ENCODE results near the gene CCDC169. TPM values are rescaled to one million over a fixed set of nuclear protein-coding genes. Genes with fewer than 3 reads are reported as not detected.

Gene CCDC169
- total RNA-seq, 4 donors from 2014 or later = 0.48 to 0.55 TPM; not detected in 2

- Histone ChIP-seq H3K27me3 (no peaks in the 10 kb centered on the region), H3K9me3 (peaks cover 4 to 7% of the 10 kb centered on the region in 2 donors), H3K4me1 (no peaks in the 10 kb centered on the region), H3K4me3 (no peak overlapping the region), H3K36me3 (no peaks in the 10 kb centered on the region), H3K27ac (no peak overlapping the region)
- intact Hi-C loops (cut with DNase I; ENCODE audit: low total_unique reads) = no loop called here
- in situ Hi-C loops (cut with MboI; ENCODE audit: low pct_ligation_motif_present in 1 of 4, low pct_unique_long_range_greater_than_20kb in 1 of 4, low sequenced_read_pairs in 3 of 4) = no loop called here
- WGBS, 2 donors (ENCODE audit: low coverage in 1 of 2) = 84 to 93% methylated on average over 2 to 3 of the region's 3 CpGs
- no peak for TF ChIP-seq POLR2AphosphoS5 (IDR thresholded peaks at IDR 0.05)
- no peak for TF ChIP-seq EP300 (IDR thresholded peaks at IDR 0.05; ENCODE audit: low read depth)
- no peak for TF ChIP-seq CTCF (IDR thresholded peaks at IDR 0.05)
- no peak for TF ChIP-seq POLR2A (IDR thresholded peaks at IDR 0.05)
- DNase-seq = no peak
These were observed 66.4 kb downstream of the CCDC169 start for GRCh38 chr13:36231236-36231635.

- no peak for TF ChIP-seq CTCF (IDR thresholded peaks at IDR 0.05)
- TF ChIP-seq POLR2A (IDR thresholded peaks at IDR 0.05) = no peak
- no peak for TF ChIP-seq POLR2AphosphoS5 (IDR thresholded peaks at IDR 0.05)
- TF ChIP-seq EP300 (IDR thresholded peaks at IDR 0.05; ENCODE audit: low read depth) = no peak
- H3K36me3 ChIP-seq = no peaks in the 10 kb centered on the region
- H3K4me1 ChIP-seq = no peaks in the 10 kb centered on the region
- H3K9me3 ChIP-seq = peaks cover 4 to 15% of the 10 kb centered on the region in 2 donors
- H3K4me3 ChIP-seq = no peak overlapping the region
- H3K27ac ChIP-seq = no peak overlapping the region
- intact Hi-C loops (cut with DNase I; ENCODE audit: low total_unique reads) = no loop called here
- WGBS, 2 donors (ENCODE audit: low coverage in 1 of 2) = 88 to 90% methylated on average over 1 of the region's 1 CpG
- DNase-seq = no peak
- in situ Hi-C loops (cut with MboI; ENCODE audit: low pct_ligation_motif_present in 1 of 4, low pct_unique_long_range_greater_than_20kb in 1 of 4, low sequenced_read_pairs in 3 of 4) = no loop called here
- H3K27me3 ChIP-seq = no peaks in the 10 kb centered on the region
These were observed 72.9 kb downstream of the CCDC169 start for GRCh38 chr13:36224730-36225129.

GRCh38 chr13:36219883-36220282, 77.7 kb downstream of the CCDC169 start:
- in situ Hi-C loops (cut with MboI; ENCODE audit: low pct_ligation_motif_present in 1 of 4, low pct_unique_long_range_greater_than_20kb in 1 of 4, low sequenced_read_pairs in 3 of 4) = no loop called here
- no peaks in the 10 kb centered on the region for H3K36me3 ChIP-seq
- intact Hi-C loops (cut with DNase I; ENCODE audit: low total_unique reads) = no loop called here
- no peaks in the 10 kb centered on the region for H3K4me1 ChIP-seq
- no peak overlapping the region for H3K4me3 ChIP-seq
- DNase-seq = no peak
- H3K27ac ChIP-seq = no peak overlapping the region
- TF ChIP-seq POLR2A (IDR thresholded peaks at IDR 0.05) (no peak), POLR2AphosphoS5 (IDR thresholded peaks at IDR 0.05) (no peak), CTCF (IDR thresholded peaks at IDR 0.05) (no peak), EP300 (IDR thresholded peaks at IDR 0.05; ENCODE audit: low read depth) (no peak)
- no peaks in the 10 kb centered on the region for H3K27me3 ChIP-seq
- peaks cover 0 to 10% of the 10 kb centered on the region in 2 donors for H3K9me3 ChIP-seq

DNA sequence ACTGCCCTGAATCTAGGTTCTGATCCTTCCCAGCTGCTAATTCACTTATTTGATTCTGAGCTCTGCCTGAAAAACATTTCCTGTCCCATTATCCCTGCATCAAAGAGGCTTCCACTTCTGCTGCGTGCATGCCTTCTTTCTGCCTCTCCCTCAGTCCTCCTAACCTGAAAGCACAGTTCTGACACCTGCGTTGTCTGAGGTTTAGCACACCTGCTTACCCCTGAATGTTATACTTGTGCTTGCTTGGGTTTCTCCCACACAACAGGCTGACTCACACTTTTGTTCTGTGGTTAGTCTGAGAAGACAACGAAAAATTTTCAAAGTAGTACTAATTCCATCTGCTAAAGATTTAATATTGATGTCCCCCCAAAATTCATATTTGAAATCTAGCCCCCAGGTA, 80.2 kb downstream of the CCDC169 start:
- WGBS, 2 donors (ENCODE audit: low coverage in 1 of 2) = 71 to 83% methylated on average over 1 to 3 of the region's 3 CpGs

More for the DNA sequence above, 80.2 kb downstream of the CCDC169 start:
- H3K9me3 ChIP-seq = no peaks in the 10 kb centered on the region
- DNase-seq = no peak
- TF ChIP-seq EP300 (IDR thresholded peaks at IDR 0.05; ENCODE audit: low read depth) (no peak), CTCF (IDR thresholded peaks at IDR 0.05) (no peak)
- no peak overlapping the region for H3K4me3 ChIP-seq
- intact Hi-C loops (cut with DNase I; ENCODE audit: low total_unique reads) (no loop called here), in situ Hi-C loops (cut with MboI; ENCODE audit: low pct_ligation_motif_present in 1 of 4, low pct_unique_long_range_greater_than_20kb in 1 of 4, low sequenced_read_pairs in 3 of 4) (no loop called here)
- H3K27ac ChIP-seq = no peak overlapping the region
- no peaks in the 10 kb centered on the region for H3K36me3 ChIP-seq
- no peaks in the 10 kb centered on the region for H3K27me3 ChIP-seq
- no peaks in the 10 kb centered on the region for H3K4me1 ChIP-seq
